ENCODE results near the gene TTC17. TPM values are rescaled to one million over a fixed set of nuclear protein-coding genes. Genes with fewer than 3 reads are reported as not detected.

The TTC17 gene
- total RNA-seq, 2 experiments from 2014 or later = 72.9 to 77.3 TPM

- no peak overlapping the region for H3K4me3 ChIP-seq (ENCODE audit: low read length)
- H3K9me3 ChIP-seq (ENCODE audit: control insufficient read depth in 1 of 2, insufficient read depth in 1 of 2, low read length in 2 of 2) = no peaks in the 10 kb centered on the region
- Mint-ChIP-seq H3K27me3 (no peaks in the 10 kb centered on the region), H3K9me3 (no peaks in the 10 kb centered on the region), H3K4me3 (no peak overlapping the region), H3K27ac (peak overlapping the region; percentile 69), H3K4me1 (ENCODE audit: low read depth) (peaks cover 60% of the 10 kb centered on the region), H3K36me3 (ENCODE audit: low read depth) (peaks cover 60% of the 10 kb centered on the region)
- ATAC-seq (ENCODE audit: poor library complexity) (no peak), DNase-seq (peak in 2 of 14 experiments; percentile 11 to 37)
- CTCF ChIA-PET = no interaction called here
- H3K27me3 ChIP-seq (ENCODE audit: control insufficient read depth in 1 of 2, insufficient read depth in 2 of 2, low read length in 2 of 2) = no peaks in the 10 kb centered on the region
- intact Hi-C loops (cut with DNase I, micrococcal nuclease) = no loop called here
- peaks cover 22% of the 10 kb centered on the region for H3K4me1 ChIP-seq (ENCODE audit: insufficient read depth, low read length)
- TF ChIP-seq, protein P1, sequence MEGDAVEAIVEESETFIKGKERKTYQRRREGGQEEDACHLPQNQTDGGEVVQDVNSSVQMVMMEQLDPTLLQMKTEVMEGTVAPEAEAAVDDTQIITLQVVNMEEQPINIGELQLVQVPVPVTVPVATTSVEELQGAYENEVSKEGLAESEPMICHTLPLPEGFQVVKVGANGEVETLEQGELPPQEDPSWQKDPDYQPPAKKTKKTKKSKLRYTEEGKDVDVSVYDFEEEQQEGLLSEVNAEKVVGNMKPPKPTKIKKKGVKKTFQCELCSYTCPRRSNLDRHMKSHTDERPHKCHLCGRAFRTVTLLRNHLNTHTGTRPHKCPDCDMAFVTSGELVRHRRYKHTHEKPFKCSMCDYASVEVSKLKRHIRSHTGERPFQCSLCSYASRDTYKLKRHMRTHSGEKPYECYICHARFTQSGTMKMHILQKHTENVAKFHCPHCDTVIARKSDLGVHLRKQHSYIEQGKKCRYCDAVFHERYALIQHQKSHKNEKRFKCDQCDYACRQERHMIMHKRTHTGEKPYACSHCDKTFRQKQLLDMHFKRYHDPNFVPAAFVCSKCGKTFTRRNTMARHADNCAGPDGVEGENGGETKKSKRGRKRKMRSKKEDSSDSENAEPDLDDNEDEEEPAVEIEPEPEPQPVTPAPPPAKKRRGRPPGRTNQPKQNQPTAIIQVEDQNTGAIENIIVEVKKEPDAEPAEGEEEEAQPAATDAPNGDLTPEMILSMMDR (IDR thresholded peaks at IDR 0.05) = no peak
- POLR2A ChIA-PET = interaction anchor here (0.8 kb wide), 1 partner anchor 364 kb away, joined by 3 read pairs; the partner anchor contains the start of gene HSD17B12
- no peak overlapping the region for H3K27ac ChIP-seq (ENCODE audit: low read depth in 1 of 2, low read length in 2 of 2)
- H3K36me3 ChIP-seq (ENCODE audit: insufficient read depth, low read length) = peaks cover 29% of the 10 kb centered on the region
These were observed 42.3 kb upstream of the TTC17 start for GRCh38 chr11:43316451-43316850.

DNA sequence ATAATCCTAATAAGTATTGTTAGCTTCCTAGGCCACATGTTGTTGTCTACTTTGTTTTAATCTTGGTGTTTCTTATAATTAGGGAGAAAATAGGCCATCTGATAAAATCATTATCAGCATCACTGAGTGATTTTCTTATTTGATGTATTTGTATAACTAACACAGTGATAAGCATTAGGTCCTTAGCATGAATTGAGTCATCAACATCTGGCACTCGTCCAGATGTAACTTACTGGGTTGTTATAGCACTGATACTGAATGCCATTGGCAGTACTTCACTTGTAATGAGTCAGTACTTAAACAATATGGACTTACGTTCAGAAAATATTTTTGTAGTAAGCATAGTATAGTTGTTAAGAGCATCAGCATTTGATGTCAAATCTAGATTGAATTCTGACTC, 30.7 kb upstream of the TTC17 start:
- Mint-ChIP-seq H3K4me3 (no peak overlapping the region), H3K27me3 (no peaks in the 10 kb centered on the region), H3K9me3 (no peaks in the 10 kb centered on the region), H3K27ac (no peak overlapping the region), H3K4me1 (ENCODE audit: low read depth) (no peaks in the 10 kb centered on the region), H3K36me3 (ENCODE audit: low read depth) (peaks cover 99% of the 10 kb centered on the region)
- Histone ChIP-seq H3K9me3 (ENCODE audit: control insufficient read depth in 1 of 2, insufficient read depth in 1 of 2, low read length in 2 of 2) (no peaks in the 10 kb centered on the region), H3K27ac (ENCODE audit: low read depth in 1 of 2, low read length in 2 of 2) (no peak overlapping the region), H3K36me3 (ENCODE audit: insufficient read depth, low read length) (peaks cover 98% of the 10 kb centered on the region), H3K4me3 (ENCODE audit: low read length) (no peak overlapping the region), H3K27me3 (ENCODE audit: control insufficient read depth in 1 of 2, insufficient read depth in 2 of 2, low read length in 2 of 2) (no peaks in the 10 kb centered on the region), H3K4me1 (ENCODE audit: insufficient read depth, low read length) (no peaks in the 10 kb centered on the region)
- TF ChIP-seq, protein P1 (IDR thresholded peaks at IDR 0.05) = no peak
- CTCF ChIA-PET = no interaction called here
- intact Hi-C loops (cut with DNase I, micrococcal nuclease) = no loop called here
- ATAC-seq (ENCODE audit: poor library complexity) = no peak
- POLR2A ChIA-PET = interaction anchor here (1.2 kb wide), 1 partner anchor 16 kb away, joined by 5 read pairs; the partner anchor contains the start of gene API5
- DNase-seq = no peak

DNA sequence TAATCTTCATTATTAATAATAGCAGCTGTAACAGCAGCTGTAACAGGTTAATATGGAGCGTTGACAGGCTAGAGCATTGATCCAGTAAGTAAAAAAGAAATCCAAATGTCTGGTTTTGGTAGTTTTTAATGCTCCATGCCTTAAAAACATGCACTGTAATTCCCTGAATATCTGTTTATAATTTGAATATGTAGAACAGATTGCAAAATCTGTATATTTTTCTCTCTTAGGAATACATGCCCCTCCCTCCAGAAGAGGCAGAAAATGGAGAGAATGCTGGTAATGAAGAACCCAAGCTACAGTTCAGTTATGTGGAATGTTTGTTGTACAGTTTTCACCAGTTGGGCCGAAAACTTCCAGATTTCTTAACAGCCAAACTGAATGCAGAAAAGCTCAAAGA, 30.2 kb upstream of the TTC17 start:
- H3K9me3 Mint-ChIP-seq = no peaks in the 10 kb centered on the region
- CTCF ChIA-PET = no interaction called here
- intact Hi-C loops (cut with DNase I, micrococcal nuclease) = no loop called here
- H3K27ac ChIP-seq (ENCODE audit: low read depth in 1 of 2, low read length in 2 of 2) = no peak overlapping the region
- no peaks in the 10 kb centered on the region for H3K4me1 Mint-ChIP-seq (ENCODE audit: low read depth)
- ATAC-seq (ENCODE audit: poor library complexity) (no peak), DNase-seq (no peak)
- H3K27me3 Mint-ChIP-seq = no peaks in the 10 kb centered on the region
- H3K9me3 ChIP-seq (ENCODE audit: control insufficient read depth in 1 of 2, insufficient read depth in 1 of 2, low read length in 2 of 2) = no peaks in the 10 kb centered on the region
- no peaks in the 10 kb centered on the region for H3K27me3 ChIP-seq (ENCODE audit: control insufficient read depth in 1 of 2, insufficient read depth in 2 of 2, low read length in 2 of 2)
- no peak overlapping the region for H3K4me3 Mint-ChIP-seq
- no peak overlapping the region for H3K27ac Mint-ChIP-seq
- POLR2A ChIA-PET = interaction anchor here (0.8 to 1.2 kb wide), 2 partner anchors 17 to 31 kb away, joined by 3 to 5 read pairs; partner anchors contain the start of genes API5 and TTC17
- peaks cover 99% of the 10 kb centered on the region for H3K36me3 Mint-ChIP-seq (ENCODE audit: low read depth)
- H3K4me1 ChIP-seq (ENCODE audit: insufficient read depth, low read length) = no peaks in the 10 kb centered on the region
- no peak overlapping the region for H3K4me3 ChIP-seq (ENCODE audit: low read length)
- TF ChIP-seq, protein P1 (IDR thresholded peaks at IDR 0.05) = no peak
- peaks cover 99% of the 10 kb centered on the region for H3K36me3 ChIP-seq (ENCODE audit: insufficient read depth, low read length)

Measured in CD4-positive, alpha-beta T cell (primary cell).